SIG-M5 (cell line): Measurements from ENCODE around the gene RNU6-9.

ENCODE experiments used
- DNase-seq: peaks from one replicate; lab custom pipeline; 2025; lab: John Stamatoyannopoulos, UW

Gene RNU6-9

DNA sequence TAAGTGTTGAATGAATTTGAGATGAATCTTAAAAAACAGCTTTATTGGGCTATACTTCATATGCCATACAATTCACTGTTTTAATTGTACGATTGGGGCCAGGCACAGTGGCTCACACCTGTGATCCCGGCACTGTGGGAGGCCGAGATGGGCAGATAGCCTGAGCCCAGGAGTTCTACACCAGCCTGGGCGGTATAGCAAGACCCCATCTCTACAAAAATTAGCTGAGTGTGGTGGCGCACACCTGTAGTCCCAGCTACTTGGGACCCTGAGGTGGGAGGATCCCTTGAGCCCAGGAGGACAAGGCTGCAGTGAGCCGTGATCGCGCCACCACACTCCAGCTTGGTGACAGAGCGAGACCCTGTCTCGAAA lies 42.9 kb downstream of the RNU6-9 start:
- DNase-seq, result no peak

DNA sequence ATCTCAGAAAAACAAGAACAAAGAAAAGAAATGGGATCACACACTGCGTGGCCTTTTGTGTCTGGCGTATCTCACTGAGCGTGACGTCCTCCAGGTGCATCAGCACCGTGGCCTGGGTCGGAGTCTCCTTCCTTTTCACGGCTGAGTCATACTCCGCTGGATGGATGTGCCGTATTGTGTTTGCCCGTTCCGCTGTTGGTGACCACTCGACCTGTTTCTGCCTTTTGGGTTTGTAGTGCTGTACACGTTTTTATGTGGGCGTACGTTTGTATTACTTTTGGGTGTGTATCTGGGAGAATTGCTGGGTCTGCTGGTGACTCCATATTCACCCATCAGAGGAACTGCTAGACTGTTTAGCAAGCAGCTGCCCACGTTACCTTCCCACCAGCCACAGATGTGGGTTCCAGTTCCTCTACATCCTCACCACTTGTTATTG lies 44.0 kb downstream of the RNU6-9 start:
- DNase-seq, result no peak

DNA sequence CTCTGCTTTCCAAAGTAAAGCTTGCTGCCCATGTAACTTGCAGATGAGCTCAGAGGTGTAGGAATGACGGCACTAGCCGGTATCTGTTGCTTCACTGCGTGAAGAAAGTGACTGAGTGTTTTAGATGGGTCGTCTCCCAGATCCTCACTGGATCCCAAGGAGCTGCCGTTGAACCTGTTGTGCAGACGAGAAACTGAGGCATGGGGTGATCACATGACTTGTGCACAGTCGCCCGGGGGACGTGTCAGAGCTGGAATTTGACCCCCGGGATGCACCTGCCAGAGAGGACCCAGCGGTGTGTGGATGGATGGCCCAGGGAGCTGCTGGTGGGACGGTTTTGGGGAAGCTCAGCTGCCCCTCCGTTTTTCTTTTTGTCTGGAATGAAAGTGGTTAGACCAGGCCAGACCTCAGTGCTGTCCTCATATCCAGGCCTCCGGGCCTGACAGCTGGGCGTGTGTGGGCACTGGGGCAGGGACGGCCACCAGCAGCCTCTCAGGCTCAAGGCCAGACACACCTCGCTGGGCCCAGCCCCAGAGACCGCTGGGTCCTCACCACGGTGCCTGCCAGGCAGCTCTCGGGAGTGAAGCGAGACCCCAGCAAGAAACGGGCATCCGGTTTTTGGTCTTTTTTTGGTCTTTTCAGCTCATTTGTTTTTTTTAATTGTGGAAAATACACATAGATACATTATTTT lies 45.1 kb downstream of the RNU6-9 start:
- no peak for DNase-seq

DNA sequence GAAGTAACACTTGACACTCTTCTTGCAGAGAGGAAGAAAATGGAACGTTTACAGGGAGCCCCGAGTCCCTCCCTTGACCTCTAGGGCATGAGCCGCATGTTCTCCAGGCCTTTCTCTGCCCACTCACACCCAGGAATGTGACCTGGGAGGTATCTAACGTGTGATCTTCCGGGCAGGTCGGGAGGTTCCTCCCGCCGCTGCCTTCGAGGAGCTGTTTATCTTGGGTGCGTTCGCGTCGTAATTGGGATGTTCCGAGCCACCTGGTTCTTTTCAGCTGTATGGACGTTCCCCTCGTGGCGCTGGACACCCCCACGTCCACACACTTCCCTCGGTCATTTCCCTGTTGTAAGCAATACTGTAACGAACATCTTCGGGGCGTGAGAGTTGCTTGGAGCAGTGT lies 46.2 kb downstream of the RNU6-9 start:
- DNase-seq, result no peak

DNA sequence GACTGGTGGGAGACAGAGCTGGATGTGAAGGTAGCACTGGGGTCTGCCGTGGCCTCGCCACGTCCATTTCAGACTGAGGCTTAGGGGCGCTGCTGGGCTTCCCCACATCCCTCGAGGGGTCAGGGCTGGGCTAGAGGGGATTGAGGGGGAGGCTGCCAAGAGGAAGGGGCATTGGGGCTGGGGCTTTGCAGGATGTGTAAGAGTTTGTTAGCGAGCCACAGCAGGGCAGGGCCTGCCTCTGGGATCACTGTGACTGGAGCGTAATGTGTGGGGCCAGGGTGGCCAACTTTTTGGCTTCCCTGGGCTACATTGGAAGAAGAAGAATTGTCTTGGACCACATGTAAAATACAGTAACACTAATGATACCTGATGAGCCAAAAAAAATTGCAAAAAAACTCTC lies 46.6 kb downstream of the RNU6-9 start:
- DNase-seq, result no peak

DNA sequence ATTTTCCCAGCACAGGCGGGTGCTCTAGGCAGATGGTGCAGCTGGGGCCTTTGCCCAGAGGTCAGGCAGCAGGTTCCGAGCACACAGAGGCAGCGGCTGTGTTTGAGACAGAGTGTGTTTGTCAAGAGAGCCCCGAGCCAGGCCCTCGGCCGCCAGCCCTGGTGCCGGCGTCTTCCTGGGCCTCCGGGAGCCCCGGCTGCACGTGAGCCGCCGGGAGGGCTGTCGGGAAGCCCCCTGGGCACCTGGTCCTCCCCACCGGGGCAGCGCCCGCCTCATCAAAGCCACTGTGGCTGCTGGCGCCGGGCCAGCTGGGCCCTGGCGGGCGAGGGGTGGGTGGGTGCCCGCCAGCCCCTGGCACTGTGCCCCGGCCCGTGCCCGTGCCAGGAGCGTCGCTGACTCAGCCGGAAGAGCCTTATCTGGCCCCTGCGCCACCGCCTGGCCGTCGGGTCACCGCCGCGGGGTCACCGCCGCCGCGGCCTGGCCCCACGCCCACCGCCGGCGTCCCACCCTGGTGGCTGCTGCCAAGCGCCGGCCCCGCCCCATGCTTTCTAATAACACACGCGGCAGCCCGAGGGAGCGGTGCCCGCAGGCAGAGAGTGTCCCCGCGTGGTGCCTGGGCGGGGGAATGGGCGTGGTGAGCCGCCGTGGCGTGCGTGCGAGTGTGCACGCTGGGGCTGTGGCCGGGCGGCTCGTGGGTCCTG lies 47.5 kb downstream of the RNU6-9 start:
- DNase-seq, result no peak

DNA sequence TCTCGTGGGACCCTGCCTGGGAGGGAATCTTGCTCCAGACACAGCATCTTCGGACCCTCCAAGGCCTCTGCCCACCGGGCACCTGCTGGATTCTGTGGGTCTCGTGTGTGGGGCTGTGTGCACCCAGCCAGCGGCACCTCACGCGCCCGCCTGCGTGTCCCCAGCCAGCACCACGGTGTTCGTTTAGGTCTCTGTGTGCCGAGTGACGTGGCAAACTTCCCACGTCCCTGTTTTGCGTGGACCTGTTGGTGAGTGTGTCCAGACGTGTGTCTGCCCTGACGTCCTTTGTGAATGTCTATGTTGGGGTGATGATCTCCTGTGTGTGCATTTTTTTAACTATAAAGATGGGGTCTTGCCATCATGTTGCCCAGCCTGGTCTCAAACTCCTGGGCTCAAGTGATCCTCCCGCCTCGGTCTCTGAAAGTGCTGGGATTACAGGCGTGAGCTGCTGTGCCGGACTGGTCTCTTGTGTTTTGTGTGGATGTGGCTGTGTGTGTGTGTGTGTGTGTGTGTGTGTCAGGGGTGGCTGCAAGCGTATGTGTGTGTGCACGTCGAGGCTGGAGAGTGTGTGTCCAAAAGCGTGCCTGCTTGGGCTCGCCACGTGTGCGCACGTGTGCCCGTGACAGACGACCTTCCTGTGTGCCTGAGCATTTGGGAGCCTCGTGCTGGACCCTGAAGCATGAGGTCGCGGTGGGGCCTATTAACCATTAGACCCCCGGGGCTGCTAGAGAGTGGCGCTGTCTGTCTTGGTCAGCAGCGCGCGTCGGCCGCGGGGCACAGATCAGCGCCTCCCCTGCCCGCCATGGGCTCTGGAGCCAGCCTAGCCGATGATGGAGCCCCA lies 48.2 kb downstream of the RNU6-9 start:
- DNase-seq, result no peak

DNA sequence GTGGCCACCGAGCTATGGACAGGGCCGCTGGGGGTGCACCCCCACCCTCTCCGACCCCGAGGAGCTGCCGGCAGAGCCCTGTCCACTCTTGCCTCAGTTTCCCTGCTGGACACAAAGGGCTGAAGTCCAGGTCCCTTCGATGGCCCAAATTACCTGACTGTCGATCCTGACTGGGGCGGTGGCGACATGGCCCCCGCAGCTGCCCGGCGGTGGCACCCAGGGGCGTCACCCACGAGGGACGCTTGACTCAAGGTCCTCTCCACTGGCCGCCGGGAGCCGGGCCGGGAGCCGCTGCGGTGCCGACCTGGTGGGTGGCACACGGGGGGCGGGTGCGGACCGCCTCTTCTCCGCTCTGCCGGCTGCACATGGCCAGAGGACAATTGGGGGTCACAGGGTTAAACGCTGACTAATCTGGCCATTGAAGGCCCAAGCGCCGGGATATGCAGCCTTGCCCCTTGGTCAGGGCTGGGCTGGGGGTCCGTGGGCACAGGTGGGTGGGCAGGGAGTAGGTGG lies 48.9 kb downstream of the RNU6-9 start:
- no peak for DNase-seq
